GM21786 (cell line): ENCODE results near the gene SMIM44.

Experiments
- ATAC-seq: cut with Tn5 transposase; IDR thresholded peaks from one replicate; pipeline ENCODE4 v1.9.1; 2021; ENCODE audit not compliant: unreplicated experiment

The SMIM44 gene

GRCh38 chr19:3478409-3479176 is 4.6 kb downstream of the SMIM44 start:
- ATAC-seq, result no peak

GRCh38 chr19:3477951-3478350 is 5.3 kb downstream of the SMIM44 start:
- ATAC-seq, result no peak

DNA sequence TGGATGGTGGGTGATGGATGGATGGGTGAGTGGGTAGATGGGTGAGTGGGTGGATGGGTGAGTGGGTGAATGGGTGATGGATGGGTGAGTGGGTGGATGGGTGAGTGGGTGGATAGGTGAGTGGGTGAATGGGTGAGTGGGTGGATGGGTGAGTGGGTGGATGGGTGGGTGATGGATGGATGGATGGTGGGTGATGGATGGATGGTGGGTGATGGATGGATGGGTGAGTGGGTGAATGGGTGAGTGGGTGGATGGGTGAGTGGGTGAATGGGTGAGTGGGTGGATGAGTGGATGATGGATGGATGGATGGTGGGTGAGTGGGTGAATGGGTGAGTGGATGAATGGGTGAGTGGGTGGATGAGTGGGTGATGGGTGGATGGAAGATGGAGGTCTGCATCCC is 5.7 kb downstream of the SMIM44 start:
- no peak for ATAC-seq

- no peak for ATAC-seq
Measured at GRCh38 chr19:3476830-3477229, 6.4 kb downstream of the SMIM44 start.

- no peak for ATAC-seq
Measured at GRCh38 chr19:3475449-3475848, 7.8 kb downstream of the SMIM44 start.

DNA sequence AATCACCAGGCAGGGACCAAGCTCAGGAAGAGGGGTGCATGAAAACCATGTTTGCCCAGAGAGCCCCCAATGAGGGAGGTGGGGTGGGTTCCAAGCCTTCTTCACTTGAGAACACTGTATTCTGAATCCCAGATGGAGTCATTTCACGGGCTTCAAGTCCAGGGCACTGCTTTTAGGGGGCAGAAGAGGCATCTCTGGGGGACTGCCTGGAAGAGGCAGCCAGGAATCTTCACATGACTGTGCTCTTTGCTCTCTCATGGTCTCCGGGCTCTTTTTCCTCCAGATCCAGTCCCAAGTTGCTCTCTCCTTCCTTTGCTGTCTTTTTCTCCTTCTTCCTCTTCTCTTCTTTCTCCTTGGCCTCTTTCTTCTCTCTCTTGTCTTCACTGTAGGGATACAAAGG is 8.6 kb downstream of the SMIM44 start:
- no peak for ATAC-seq

- no peak for ATAC-seq
Measured at GRCh38 chr19:3474010-3474409, 9.2 kb downstream of the SMIM44 start.

- no peak for ATAC-seq
Measured at GRCh38 chr19:3471954-3472655, 11.1 kb downstream of the SMIM44 start.

DNA sequence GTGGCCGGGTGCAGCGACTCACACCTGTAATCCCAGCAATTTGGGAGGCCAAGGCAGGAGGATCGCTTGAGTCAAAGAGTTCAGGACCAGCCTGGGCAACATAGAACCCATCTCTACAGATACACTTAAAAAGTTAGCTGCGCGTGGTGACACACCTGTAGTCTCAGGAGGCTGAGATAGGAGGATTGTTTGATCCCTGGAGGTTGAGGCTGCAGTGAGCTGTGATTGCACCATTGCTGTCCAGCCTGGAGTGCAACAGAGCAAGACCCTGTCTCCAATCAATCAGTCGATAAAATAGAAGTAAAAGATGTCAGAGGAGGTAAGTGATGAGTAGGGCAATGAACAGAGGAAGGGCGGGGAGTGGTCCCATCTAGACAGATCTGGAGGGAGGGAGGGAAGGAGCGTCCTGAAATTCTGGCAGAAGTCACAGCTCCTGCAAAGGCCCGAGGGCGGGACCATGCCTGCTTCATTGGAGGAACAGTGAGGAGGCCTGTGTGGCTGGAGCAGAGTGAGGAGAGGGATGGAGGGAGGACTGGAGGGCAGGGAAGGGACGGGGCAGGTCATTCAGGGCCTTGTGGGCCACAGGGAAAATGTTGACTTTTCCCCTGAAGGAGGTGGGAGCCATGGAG is 12.6 kb downstream of the SMIM44 start:
- no peak for ATAC-seq

GRCh38 chr19:3469638-3470499 is 13.4 kb downstream of the SMIM44 start:
- no peak for ATAC-seq

DNA sequence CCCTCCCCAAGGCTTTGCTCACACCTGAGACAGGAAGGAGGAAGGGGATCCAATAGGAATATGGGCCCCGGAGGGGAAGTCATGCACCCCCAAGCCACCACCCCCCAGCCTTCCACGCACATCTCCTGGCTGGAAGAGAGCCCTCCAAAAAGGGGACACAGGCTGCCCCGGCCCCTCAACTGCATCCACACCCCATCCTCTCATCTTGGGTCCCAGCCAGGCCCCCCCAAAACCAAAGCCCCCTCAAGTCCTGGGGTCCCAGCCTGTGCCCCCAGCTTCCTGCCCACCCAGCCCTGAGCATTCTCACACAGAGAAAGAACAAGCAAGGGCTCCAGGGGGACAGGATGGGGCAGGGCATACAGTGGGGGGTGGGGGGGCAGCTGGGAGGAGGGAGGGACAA is 15.0 kb downstream of the SMIM44 start:
- no peak for ATAC-seq

DNA sequence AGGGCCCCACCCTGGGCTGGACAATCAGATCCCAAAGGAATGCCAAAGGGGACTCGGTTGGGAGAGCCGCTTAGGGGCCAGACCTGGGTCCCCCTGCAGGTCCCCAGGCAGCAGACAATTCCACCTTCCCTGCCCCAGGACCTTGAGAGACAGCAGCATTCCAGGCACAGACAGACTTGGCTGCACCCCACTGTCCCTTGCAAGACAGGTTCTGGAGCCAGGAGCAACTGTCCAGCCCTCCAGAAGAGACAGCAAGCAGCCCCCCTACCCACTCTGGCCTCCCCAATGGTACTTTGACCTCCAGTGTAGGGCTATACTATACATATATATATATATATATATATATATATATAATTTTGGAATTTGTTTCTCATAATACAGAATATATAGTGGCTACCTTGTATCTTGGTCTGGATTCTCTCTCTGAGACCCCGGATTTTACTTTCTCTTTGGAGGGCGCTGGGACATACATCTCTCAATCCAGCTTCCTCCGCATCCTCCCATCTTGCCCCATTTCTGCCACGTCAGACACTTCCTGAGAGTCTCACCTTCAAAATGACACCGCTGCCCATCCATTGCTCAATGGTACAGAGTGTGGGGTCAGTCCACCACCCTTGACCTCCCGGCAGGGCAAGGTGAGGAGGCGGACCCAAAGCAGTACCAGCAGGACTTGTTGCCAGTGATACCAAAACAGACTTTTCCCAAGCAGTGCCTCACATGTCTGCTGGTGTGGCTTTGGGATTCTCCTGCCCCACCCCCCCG is 15.6 kb downstream of the SMIM44 start:
- no peak for ATAC-seq

- no peak for ATAC-seq
Measured at GRCh38 chr19:3466635-3467034, 16.6 kb downstream of the SMIM44 start.

- no peak for ATAC-seq
Measured at GRCh38 chr19:3465552-3465951, 17.7 kb downstream of the SMIM44 start.

GRCh38 chr19:3464587-3465235 is 18.5 kb downstream of the SMIM44 start:
- no peak for ATAC-seq

GRCh38 chr19:3463714-3464586 is 19.3 kb downstream of the SMIM44 start:
- ATAC-seq, result no peak

GRCh38 chr19:3462991-3463713 is 20.1 kb downstream of the SMIM44 start:
- ATAC-seq, result no peak

- no peak for ATAC-seq
Measured at GRCh38 chr19:3459965-3460582, 23.2 kb downstream of the SMIM44 start.
